Chondrocyte (in vitro differentiated cells): ENCODE measurements around the gene FAM13A. TPM values are rescaled to one million over a fixed set of nuclear protein-coding genes. Genes with fewer than 3 reads are reported as not detected.

Source experiments
- DNase-seq: peaks from one replicate; pipeline ENCODE4 v3.0.0; 2021; ENCODE audit warnings: mixed read lengths, low spot score
- H3K27ac Mint-ChIP-seq: one replicate; pipeline ENCODE4 v1.8.0; 2021; ENCODE audit warnings: mild to moderate bottlenecking, moderate library complexity, mixed read lengths; ENCODE audit not compliant: unreplicated experiment
- H3K27me3 Mint-ChIP-seq: 2 replicates; pipeline ENCODE4 v1.8.0; 2021; ENCODE audit warnings: low read depth, mixed read lengths
- H3K36me3 Mint-ChIP-seq: 2 replicates; pipeline ENCODE4 v1.8.0; 2021; ENCODE audit warnings: low read depth, mixed read lengths
- H3K4me1 Mint-ChIP-seq: 2 replicates; pipeline ENCODE4 v1.8.0; 2021; ENCODE audit warnings: low read depth, mild to moderate bottlenecking, mixed read lengths
- H3K4me3 Mint-ChIP-seq: one replicate; pipeline ENCODE4 v1.8.0; 2021; ENCODE audit warnings: mild to moderate bottlenecking, moderate library complexity, mixed read lengths; ENCODE audit not compliant: unreplicated experiment
- H3K9me3 Mint-ChIP-seq: 2 replicates; pipeline ENCODE4 v1.8.0; 2021; ENCODE audit warnings: low read depth, mixed read lengths
- total RNA-seq: library from RNA; stranded (reverse); gene quantifications from 3 replicates; pipeline ENCODE4 v1.2.1, GENCODE V29; 2021
- TF ChIP-seq, protein P1 (sequence below): fragments of 200-600 bp; sonication (generic); IDR thresholded peaks from 2 replicates; pipeline ENCODE4 v1.5.0; 2021; ENCODE audit warnings: antibody characterized with exemption, mild to moderate bottlenecking, moderate library complexity

Gene FAM13A
- total RNA-seq, 1 donor from 2014 or later: 10.5 TPM

GRCh38 chr4:88991746-88992145 is 65.2 kb downstream of the FAM13A start:
- Mint-ChIP-seq H3K4me3 (no peak overlapping the region), H3K27ac (peak overlapping the region; percentile 15), H3K4me1 (peaks cover 15% of the 10 kb centered on the region), H3K27me3 (no peaks in the 10 kb centered on the region), H3K9me3 (no peaks in the 10 kb centered on the region), H3K36me3 (peaks cover 11% of the 10 kb centered on the region)
- no peak for DNase-seq
- TF ChIP-seq, protein P1, sequence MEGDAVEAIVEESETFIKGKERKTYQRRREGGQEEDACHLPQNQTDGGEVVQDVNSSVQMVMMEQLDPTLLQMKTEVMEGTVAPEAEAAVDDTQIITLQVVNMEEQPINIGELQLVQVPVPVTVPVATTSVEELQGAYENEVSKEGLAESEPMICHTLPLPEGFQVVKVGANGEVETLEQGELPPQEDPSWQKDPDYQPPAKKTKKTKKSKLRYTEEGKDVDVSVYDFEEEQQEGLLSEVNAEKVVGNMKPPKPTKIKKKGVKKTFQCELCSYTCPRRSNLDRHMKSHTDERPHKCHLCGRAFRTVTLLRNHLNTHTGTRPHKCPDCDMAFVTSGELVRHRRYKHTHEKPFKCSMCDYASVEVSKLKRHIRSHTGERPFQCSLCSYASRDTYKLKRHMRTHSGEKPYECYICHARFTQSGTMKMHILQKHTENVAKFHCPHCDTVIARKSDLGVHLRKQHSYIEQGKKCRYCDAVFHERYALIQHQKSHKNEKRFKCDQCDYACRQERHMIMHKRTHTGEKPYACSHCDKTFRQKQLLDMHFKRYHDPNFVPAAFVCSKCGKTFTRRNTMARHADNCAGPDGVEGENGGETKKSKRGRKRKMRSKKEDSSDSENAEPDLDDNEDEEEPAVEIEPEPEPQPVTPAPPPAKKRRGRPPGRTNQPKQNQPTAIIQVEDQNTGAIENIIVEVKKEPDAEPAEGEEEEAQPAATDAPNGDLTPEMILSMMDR: no peak

DNA sequence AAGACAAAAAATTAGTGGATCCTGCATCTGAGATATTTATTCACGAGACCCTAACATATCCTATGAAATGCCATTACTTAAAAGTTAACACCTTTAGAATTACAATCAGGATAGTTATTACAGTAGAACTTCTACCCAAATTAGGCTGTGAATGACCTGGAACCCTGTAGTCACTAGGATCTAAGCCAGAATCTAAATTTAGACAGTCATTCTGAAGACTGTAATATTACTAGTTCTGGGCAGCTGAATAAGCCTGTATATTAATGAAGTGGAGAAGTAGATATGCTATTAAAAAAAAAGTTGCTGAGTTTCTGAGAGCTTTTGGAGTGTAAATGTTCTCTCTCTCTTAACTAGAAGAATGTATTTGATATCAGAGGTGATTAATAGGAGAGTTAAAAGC is 67.0 kb downstream of the FAM13A start:
- no peak overlapping the region for H3K4me3 Mint-ChIP-seq
- peaks cover 15% of the 10 kb centered on the region for H3K4me1 Mint-ChIP-seq
- peak overlapping the region; percentile 58 for H3K27ac Mint-ChIP-seq
- TF ChIP-seq, protein P1: no peak
- H3K36me3 Mint-ChIP-seq: peaks cover 5% of the 10 kb centered on the region
- no peaks in the 10 kb centered on the region for H3K27me3 Mint-ChIP-seq
- H3K9me3 Mint-ChIP-seq: no peaks in the 10 kb centered on the region
- DNase-seq: no peak

DNA sequence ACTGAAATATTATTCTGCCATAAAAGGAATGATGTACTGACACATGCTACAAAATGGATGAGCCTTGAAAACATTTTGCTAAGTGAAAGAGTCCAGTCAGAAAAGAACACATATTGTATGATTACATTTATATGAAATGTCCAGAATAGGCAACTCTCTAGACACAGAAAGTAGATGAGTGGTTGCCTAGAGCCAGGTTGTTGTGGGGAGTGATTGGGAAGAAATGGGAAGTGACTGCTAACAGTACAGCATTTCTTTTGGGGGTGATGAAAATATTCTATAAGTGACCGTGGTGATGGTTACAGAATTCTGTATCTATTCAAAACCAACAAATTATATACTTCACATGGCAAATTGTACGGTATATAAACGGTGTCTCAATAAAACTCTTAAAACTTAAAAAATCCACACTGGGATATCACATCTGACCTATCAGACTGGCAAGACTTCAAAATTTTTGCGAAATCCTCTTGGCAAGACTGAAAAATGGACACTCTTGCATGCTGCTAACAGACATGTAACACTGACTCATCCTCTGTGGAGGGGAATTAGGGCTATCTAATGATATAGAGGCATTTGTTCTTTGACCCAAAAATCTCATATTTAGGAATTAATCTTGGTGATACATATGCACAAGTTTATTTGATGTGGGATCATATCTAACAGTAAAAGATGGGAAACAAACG is 71.8 kb downstream of the FAM13A start:
- peaks cover 17% of the 10 kb centered on the region for H3K4me1 Mint-ChIP-seq
- no peaks in the 10 kb centered on the region for H3K27me3 Mint-ChIP-seq
- no peaks in the 10 kb centered on the region for H3K9me3 Mint-ChIP-seq
- no peak for DNase-seq
- H3K27ac Mint-ChIP-seq: no peak overlapping the region
- H3K36me3 Mint-ChIP-seq: peaks cover 3% of the 10 kb centered on the region
- TF ChIP-seq, protein P1: no peak
- H3K4me3 Mint-ChIP-seq: no peak overlapping the region

GRCh38 chr4:88982757-88983156 is 74.2 kb downstream of the FAM13A start:
- H3K27me3 Mint-ChIP-seq: no peaks in the 10 kb centered on the region
- H3K9me3 Mint-ChIP-seq: no peaks in the 10 kb centered on the region
- no peak overlapping the region for H3K4me3 Mint-ChIP-seq
- no peak for DNase-seq
- H3K4me1 Mint-ChIP-seq: peaks cover 18% of the 10 kb centered on the region
- TF ChIP-seq, protein P1: no peak
- peaks cover 3% of the 10 kb centered on the region for H3K36me3 Mint-ChIP-seq
- H3K27ac Mint-ChIP-seq: no peak overlapping the region

DNA sequence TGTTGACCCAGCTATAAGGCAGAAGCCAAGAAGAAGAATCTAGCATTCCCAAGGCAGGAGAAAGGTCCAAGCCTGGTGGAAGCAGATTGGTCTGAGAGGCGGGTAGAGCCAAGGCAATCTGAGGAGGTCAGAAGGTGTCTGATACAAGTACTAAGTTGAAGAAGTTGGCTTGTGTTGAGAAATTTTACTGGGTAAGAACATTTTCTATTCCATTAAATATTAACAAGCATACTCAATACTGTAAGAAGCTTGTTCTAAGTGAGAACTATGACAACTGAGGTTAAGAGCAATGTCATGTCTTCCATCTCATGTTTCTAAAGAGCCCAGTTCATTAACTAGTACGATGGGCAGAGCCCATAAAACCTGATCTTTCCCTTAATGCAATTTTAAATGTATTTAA is 75.0 kb downstream of the FAM13A start:
- no peak overlapping the region for H3K27ac Mint-ChIP-seq
- no peaks in the 10 kb centered on the region for H3K9me3 Mint-ChIP-seq
- TF ChIP-seq, protein P1: no peak
- no peak overlapping the region for H3K4me3 Mint-ChIP-seq
- H3K36me3 Mint-ChIP-seq: no peaks in the 10 kb centered on the region
- peaks cover 18% of the 10 kb centered on the region for H3K4me1 Mint-ChIP-seq
- no peaks in the 10 kb centered on the region for H3K27me3 Mint-ChIP-seq
- DNase-seq: no peak
